ENCODE measurements around the gene MOB3B. TPM values are rescaled to one million over a fixed set of nuclear protein-coding genes. Genes with fewer than 3 reads are reported as not detected.
A peak's percentile ranks its signal among the peaks of the same experiment; 100 is the strongest.

MOB3B gene
- total RNA-seq, 1 donor from 2014 or later = 10.0 TPM

- CTCF ChIA-PET = interaction anchor here (1.1 kb wide), 1 partner anchor 138 kb away, joined by 3 read pairs; no protein-coding TSS in a partner anchor
- no peak overlapping the region for H3K4me3 Mint-ChIP-seq
- no peaks in the 10 kb centered on the region for H3K27me3 Mint-ChIP-seq
- ATAC-seq (ENCODE audit: low read depth) = no peak
- no peaks in the 10 kb centered on the region for H3K9me3 Mint-ChIP-seq
- peaks cover 25% of the 10 kb centered on the region for H3K36me3 Mint-ChIP-seq (ENCODE audit: low read depth)
- intact Hi-C loops (cut with micrococcal nuclease) = no loop called here
- TF ChIP-seq CTCF (IDR thresholded peaks at IDR 0.05) = no peak
- POLR2A ChIA-PET = interaction anchor here (0.6 to 1.0 kb wide), 3 partner anchors 14 to 21 kb away, joined by 3 to 4 read pairs (median 3); no protein-coding TSS in a partner anchor
- DNase-seq = no peak
- no peak overlapping the region for H3K27ac Mint-ChIP-seq
- peaks cover 88% of the 10 kb centered on the region for H3K4me1 Mint-ChIP-seq
Measured at GRCh38 chr9:27471789-27472188, 57.8 kb downstream of the MOB3B start.

GRCh38 chr9:27471366-27471765 lies 58.2 kb downstream of the MOB3B start:
- intact Hi-C loops (cut with micrococcal nuclease) = no loop called here
- ChIA-PET CTCF (interaction anchor here (0.9 kb wide), 1 partner anchor 76 kb away, joined by 3 read pairs; no protein-coding TSS in a partner anchor), POLR2A (interaction anchor here (0.7 to 1.0 kb wide), 3 partner anchors 11 to 89 kb away, joined by 3 read pairs; no protein-coding TSS in a partner anchor)
- no peak for TF ChIP-seq CTCF (IDR thresholded peaks at IDR 0.05)
- Mint-ChIP-seq H3K27ac (no peak overlapping the region), H3K4me3 (no peak overlapping the region), H3K9me3 (no peaks in the 10 kb centered on the region), H3K27me3 (no peaks in the 10 kb centered on the region), H3K36me3 (ENCODE audit: low read depth) (peaks cover 21% of the 10 kb centered on the region), H3K4me1 (peaks cover 88% of the 10 kb centered on the region)
- DNase-seq (no peak), ATAC-seq (ENCODE audit: low read depth) (no peak)

- CTCF ChIA-PET = interaction anchor here (0.9 to 1.5 kb wide), 2 partner anchors 10 to 75 kb away, joined by 3 read pairs; no protein-coding TSS in a partner anchor
Measured at GRCh38 chr9:27470291-27470856, 59.2 kb downstream of the MOB3B start.

GRCh38 chr9:27469550-27469949 lies 60.1 kb downstream of the MOB3B start:
- Mint-ChIP-seq H3K4me3 (peak overlapping the region; percentile 38), H3K9me3 (no peaks in the 10 kb centered on the region), H3K36me3 (ENCODE audit: low read depth) (peaks cover 18% of the 10 kb centered on the region), H3K27me3 (no peaks in the 10 kb centered on the region), H3K4me1 (peaks cover 84% of the 10 kb centered on the region), H3K27ac (peak overlapping the region; percentile 66)
- ATAC-seq (ENCODE audit: low read depth) (no peak), DNase-seq (no peak)
- ChIA-PET CTCF (interaction anchor here (1.5 to 1.6 kb wide), 2 partner anchors 11 to 60 kb away, joined by 3 to 5 read pairs; partner anchors contain the start of gene MOB3B), POLR2A (interaction anchor here (1.1 to 1.5 kb wide), 2 partner anchors 8 to 14 kb away, joined by 3 to 4 read pairs; no protein-coding TSS in a partner anchor)
- TF ChIP-seq CTCF (IDR thresholded peaks at IDR 0.05) = no peak
- intact Hi-C loops (cut with micrococcal nuclease) = loop anchor here (10.0 kb wide), 1 partner anchor 575 kb away; the partner anchor contains the start of gene CAAP1

More at GRCh38 chr9:27470291-27470856, 59.2 kb downstream of the MOB3B start:
- no peak for TF ChIP-seq CTCF (IDR thresholded peaks at IDR 0.05)
- no peaks in the 10 kb centered on the region for H3K9me3 Mint-ChIP-seq
- ATAC-seq (ENCODE audit: low read depth) (no peak), DNase-seq (no peak)
- peaks cover 16% of the 10 kb centered on the region for H3K36me3 Mint-ChIP-seq (ENCODE audit: low read depth)
- no peaks in the 10 kb centered on the region for H3K27me3 Mint-ChIP-seq
- H3K27ac Mint-ChIP-seq = peak overlapping the region; percentile 59
- no peak overlapping the region for H3K4me3 Mint-ChIP-seq
- peaks cover 83% of the 10 kb centered on the region for H3K4me1 Mint-ChIP-seq
- intact Hi-C loops (cut with micrococcal nuclease) = no loop called here
- POLR2A ChIA-PET = interaction anchor here (0.6 to 1.1 kb wide), 4 partner anchors 9 to 88 kb away, joined by 3 to 13 read pairs (median 3); no protein-coding TSS in a partner anchor

- Mint-ChIP-seq H3K27me3 (no peaks in the 10 kb centered on the region), H3K36me3 (ENCODE audit: low read depth) (peaks cover 18% of the 10 kb centered on the region), H3K4me3 (no peak overlapping the region), H3K27ac (peak overlapping the region; percentile 46), H3K9me3 (no peaks in the 10 kb centered on the region), H3K4me1 (peaks cover 81% of the 10 kb centered on the region)
- POLR2A ChIA-PET = interaction anchor here (0.9 to 1.5 kb wide), 3 partner anchors 9 to 23 kb away, joined by 3 to 4 read pairs (median 3); no protein-coding TSS in a partner anchor
- CTCF ChIA-PET = interaction anchor here (0.7 to 1.6 kb wide), 3 partner anchors 19 to 135 kb away, joined by 3 to 5 read pairs (median 3); partner anchors contain the start of gene MOB3B
- no peak for TF ChIP-seq CTCF (IDR thresholded peaks at IDR 0.05)
- DNase-seq (no peak), ATAC-seq (ENCODE audit: low read depth) (peak; percentile 77)
- intact Hi-C loops (cut with micrococcal nuclease) = loop anchor here (1.0 to 10.0 kb wide), 2 partner anchors 8 to 574 kb away; partner anchors contain the start of gene CAAP1
Measured at GRCh38 chr9:27468462-27469110, 61.0 kb downstream of the MOB3B start.

Data from activated B cell treated with CpG ODN at 0.5 μM for 24 hours (primary cell).